ENCODE results near the gene ARFGEF2. TPM values are rescaled to one million over a fixed set of nuclear protein-coding genes. Genes with fewer than 3 reads are reported as not detected.
"Not testable (repeated sequence)": the region's sequence is repeated elsewhere in the genome, so short reads cannot be mapped to it uniquely, and the experiment has no call there.

Gene ARFGEF2
- total RNA-seq, 1 experiment from 2014 or later, result 37.9 TPM

DNA sequence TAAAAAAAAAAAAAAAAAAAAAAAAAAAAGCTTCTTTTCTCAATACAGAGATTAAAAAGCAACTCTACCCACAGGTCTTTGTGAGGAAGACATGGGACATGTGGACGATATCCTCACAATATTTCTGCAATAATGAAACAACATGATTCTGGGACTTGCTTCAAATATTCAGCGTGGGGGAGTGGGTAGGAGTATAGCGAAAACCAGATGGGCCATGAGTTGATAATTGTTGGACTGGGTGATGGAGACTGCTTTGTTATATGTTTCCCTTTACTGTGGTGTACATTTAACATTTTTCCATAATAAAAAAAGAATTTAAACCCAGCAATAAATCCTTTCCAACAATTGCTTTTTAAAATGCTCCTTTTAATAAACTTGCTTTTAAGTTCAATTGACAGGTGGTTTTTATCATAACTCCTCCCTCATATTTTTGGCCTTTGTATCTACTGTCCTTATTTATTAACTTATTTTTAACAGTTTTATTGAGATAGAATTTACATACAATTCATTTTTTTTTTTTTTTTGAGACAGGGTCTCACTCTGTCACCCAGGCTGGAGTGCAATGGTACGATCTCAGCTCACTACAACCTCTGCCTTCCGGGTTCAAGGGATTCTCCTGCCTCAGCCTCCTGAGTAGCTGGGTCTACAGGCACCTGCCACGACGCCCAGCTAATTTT is 40.4 kb upstream of the ARFGEF2 start:
- Histone ChIP-seq H3K9me2 (replicated peaks; ENCODE audit: insufficient read depth, low read length) (no peaks in the 10 kb centered on the region), H3K27ac (ENCODE audit: low read length) (no peak overlapping the region), H3K27me3 (ENCODE audit: low read length) (no peaks in the 10 kb centered on the region), H3K4me1 (ENCODE audit: low read length) (peaks cover under 1% of the 10 kb centered on the region; the same call in 1 of the 2 replicates), H3K4me3 (ENCODE audit: low read length) (no peak overlapping the region), H3K9me3 (ENCODE audit: low read length) (no peaks in the 10 kb centered on the region), H3K4me2 (ENCODE audit: low read depth, low read length, poor library complexity, severe bottlenecking) (no peak overlapping the region), H3K9ac (ENCODE audit: low read length) (no peak overlapping the region), H2AFZ (ENCODE audit: low read length) (no peak overlapping the region), H3K79me2 (ENCODE audit: low read length) (no peaks in the 10 kb centered on the region), H3K36me3 (ENCODE audit: insufficient read depth, low read length) (no peaks in the 10 kb centered on the region), H4K20me1 (ENCODE audit: insufficient read depth, low read depth, low read length) (no peaks in the 10 kb centered on the region)
- no peak for DNase-seq

DNA sequence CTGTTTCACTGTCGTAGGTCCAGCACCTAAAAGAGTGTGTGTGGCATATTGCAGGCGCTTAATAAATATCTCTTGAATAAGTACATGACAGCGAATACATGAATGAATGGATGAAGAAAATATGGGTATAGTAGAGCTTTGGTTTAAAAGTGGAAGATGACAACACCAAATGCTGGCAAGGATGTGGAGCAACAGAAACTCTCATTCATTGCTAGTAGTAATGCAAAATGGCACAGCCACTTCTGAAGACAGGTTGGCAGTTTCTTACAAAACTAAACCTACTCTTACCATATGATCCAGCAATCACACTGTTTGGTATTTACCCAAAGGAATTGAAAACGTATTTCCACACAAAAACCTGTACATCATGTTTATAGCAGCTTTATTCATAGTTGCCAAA is 36.3 kb upstream of the ARFGEF2 start:
- Histone ChIP-seq H3K9me3 (ENCODE audit: low read length) (no peaks in the 10 kb centered on the region), H3K27ac (ENCODE audit: low read length) (no peak overlapping the region), H3K9ac (ENCODE audit: low read length) (no peak overlapping the region), H3K4me1 (ENCODE audit: low read length) (no peaks in the 10 kb centered on the region), H4K20me1 (ENCODE audit: insufficient read depth, low read depth, low read length) (no peaks in the 10 kb centered on the region), H2AFZ (ENCODE audit: low read length) (no peak overlapping the region), H3K36me3 (ENCODE audit: insufficient read depth, low read length) (no peaks in the 10 kb centered on the region), H3K4me3 (ENCODE audit: low read length) (no peak overlapping the region), H3K27me3 (ENCODE audit: low read length) (no peaks in the 10 kb centered on the region), H3K79me2 (ENCODE audit: low read length) (no peaks in the 10 kb centered on the region), H3K9me2 (replicated peaks; ENCODE audit: insufficient read depth, low read length) (no peaks in the 10 kb centered on the region), H3K4me2 (ENCODE audit: low read depth, low read length, poor library complexity, severe bottlenecking) (no peak overlapping the region)
- DNase-seq, result no peak

DNA sequence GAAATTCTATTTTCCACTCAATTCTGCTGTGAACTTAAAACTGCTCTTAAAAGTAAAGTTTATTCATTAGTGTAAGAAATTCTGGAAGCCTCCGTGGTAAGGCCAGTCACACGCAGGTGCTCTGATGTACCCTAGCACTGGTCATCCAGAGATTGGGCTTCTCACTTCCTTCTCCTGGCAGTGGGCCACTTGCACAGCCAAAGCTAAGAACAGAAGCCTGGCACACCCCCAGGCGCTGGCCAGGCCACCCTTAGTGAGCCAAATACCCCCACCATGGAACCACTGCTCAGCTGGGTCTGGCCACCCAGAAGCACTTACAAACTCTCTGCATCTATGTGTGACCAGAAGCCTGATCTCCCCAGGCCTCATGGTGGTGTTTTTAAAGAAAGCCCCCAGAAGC is 35.3 kb upstream of the ARFGEF2 start:
- Histone ChIP-seq H3K4me2 (ENCODE audit: low read depth, low read length, poor library complexity, severe bottlenecking) (no peak overlapping the region), H3K36me3 (ENCODE audit: insufficient read depth, low read length) (no peaks in the 10 kb centered on the region), H3K4me1 (ENCODE audit: low read length) (no peaks in the 10 kb centered on the region; the same call in 1 of the 2 replicates), H3K27me3 (ENCODE audit: low read length) (no peaks in the 10 kb centered on the region), H3K4me3 (ENCODE audit: low read length) (no peak overlapping the region), H3K27ac (ENCODE audit: low read length) (no peak overlapping the region), H3K9me3 (ENCODE audit: low read length) (no peaks in the 10 kb centered on the region), H4K20me1 (ENCODE audit: insufficient read depth, low read depth, low read length) (no peaks in the 10 kb centered on the region), H2AFZ (ENCODE audit: low read length) (no peak overlapping the region), H3K9me2 (replicated peaks; ENCODE audit: insufficient read depth, low read length) (no peaks in the 10 kb centered on the region), H3K79me2 (ENCODE audit: low read length) (no peaks in the 10 kb centered on the region), H3K9ac (ENCODE audit: low read length) (no peak overlapping the region)
- no peak for DNase-seq

DNA sequence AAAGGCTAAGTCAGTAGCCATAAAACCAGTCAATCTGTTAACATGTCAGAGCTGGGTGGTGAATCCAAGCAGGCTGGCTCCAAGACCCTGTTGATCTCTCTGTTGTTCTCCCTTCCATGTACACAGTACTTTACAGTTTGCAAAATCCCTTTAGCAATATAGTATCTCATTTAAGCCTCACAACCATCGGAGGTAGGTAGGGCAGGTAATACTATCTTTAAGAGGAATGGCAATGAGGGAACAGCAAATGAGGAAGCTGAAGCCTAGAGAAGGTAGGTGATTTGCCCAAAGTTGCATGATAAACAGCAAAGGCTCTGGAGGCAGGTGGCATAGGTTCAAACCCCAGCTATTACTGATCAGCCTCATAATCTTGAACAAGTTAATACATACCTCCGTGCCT is 34.7 kb upstream of the ARFGEF2 start:
- DNase-seq, result no peak
- Histone ChIP-seq H3K9me3 (ENCODE audit: low read length) (no peaks in the 10 kb centered on the region), H3K36me3 (ENCODE audit: insufficient read depth, low read length) (no peaks in the 10 kb centered on the region), H3K4me2 (ENCODE audit: low read depth, low read length, poor library complexity, severe bottlenecking) (no peak overlapping the region), H3K27me3 (ENCODE audit: low read length) (no peaks in the 10 kb centered on the region), H3K9ac (ENCODE audit: low read length) (no peak overlapping the region), H4K20me1 (ENCODE audit: insufficient read depth, low read depth, low read length) (no peaks in the 10 kb centered on the region), H3K4me1 (ENCODE audit: low read length) (peaks cover 2% of the 10 kb centered on the region; the same call in 1 of the 2 replicates), H3K9me2 (replicated peaks; ENCODE audit: insufficient read depth, low read length) (no peaks in the 10 kb centered on the region), H3K79me2 (ENCODE audit: low read length) (no peaks in the 10 kb centered on the region), H3K4me3 (ENCODE audit: low read length) (no peak overlapping the region), H3K27ac (ENCODE audit: low read length) (no peak overlapping the region), H2AFZ (ENCODE audit: low read length) (no peak overlapping the region)

DNA sequence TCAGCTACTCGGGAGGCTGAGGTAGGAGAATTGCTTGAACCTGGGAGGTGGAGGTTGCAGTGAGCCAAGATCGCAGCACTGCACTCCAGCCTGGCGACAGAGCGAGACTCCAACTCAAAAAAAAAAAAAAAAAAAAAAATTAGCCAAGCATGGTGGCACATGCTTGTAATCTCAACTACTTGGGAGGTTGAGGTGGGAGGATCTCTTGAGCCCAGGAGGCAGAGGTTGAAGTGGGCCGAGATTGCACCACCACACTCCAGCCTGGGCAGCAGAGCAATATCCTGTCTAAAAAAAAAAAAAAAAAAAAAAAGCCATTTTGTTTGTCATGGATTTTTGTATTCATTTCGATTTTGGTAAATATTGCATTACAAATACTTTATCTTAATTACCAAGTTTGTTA is 33.0 kb upstream of the ARFGEF2 start:
- not testable (repeated sequence) for H2AFZ ChIP-seq (ENCODE audit: low read length); H3K79me2 ChIP-seq (ENCODE audit: low read length); H3K4me2 ChIP-seq (ENCODE audit: low read depth, low read length, poor library complexity, severe bottlenecking); H3K4me1 ChIP-seq (ENCODE audit: low read length); H3K27ac ChIP-seq (ENCODE audit: low read length); H3K9me3 ChIP-seq (ENCODE audit: low read length); H3K27me3 ChIP-seq (ENCODE audit: low read length); DNase-seq; H4K20me1 ChIP-seq (ENCODE audit: insufficient read depth, low read depth, low read length); H3K9me2 ChIP-seq (replicated peaks; ENCODE audit: insufficient read depth, low read length); H3K4me3 ChIP-seq (ENCODE audit: low read length); H3K36me3 ChIP-seq (ENCODE audit: insufficient read depth, low read length); H3K9ac ChIP-seq (ENCODE audit: low read length)

DNA sequence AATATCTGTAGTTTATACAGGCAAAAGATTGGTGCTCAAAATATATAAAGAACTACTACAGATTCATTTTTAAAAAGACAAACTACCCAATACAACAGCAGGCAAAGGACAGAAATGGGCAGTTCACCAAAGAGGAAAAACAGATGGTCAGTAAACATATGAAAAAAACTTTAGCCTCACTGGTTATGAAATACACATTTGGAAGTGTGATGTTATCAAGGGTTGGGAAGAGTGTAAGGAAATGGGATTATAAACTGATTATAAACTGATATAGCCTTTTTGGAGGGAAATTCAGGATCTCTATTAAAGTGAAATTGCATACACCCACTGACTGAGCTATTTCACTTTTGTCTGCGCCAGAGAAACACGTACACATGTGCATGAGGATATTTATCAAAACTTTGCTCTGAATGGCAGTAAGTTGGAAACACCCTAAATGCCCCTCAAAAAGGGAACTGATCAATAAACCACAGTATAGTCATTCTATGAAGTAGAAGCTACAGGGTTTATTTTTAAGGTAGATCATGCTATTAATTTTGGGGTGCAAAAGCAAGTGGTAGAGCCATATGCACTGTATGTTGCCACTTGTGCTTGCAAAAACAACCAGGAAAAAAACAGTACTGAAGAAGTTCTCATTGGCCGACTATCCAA is 32.2 kb upstream of the ARFGEF2 start:
- H3K27me3 ChIP-seq (ENCODE audit: low read length), result no peaks in the 10 kb centered on the region
- H3K9ac ChIP-seq (ENCODE audit: low read length), result no peak overlapping the region
- peaks cover 2% of the 10 kb centered on the region; the same call in 1 of the 2 replicates for H3K4me1 ChIP-seq (ENCODE audit: low read length)
- H3K27ac ChIP-seq (ENCODE audit: low read length), result no peak overlapping the region
- no peak overlapping the region for H2AFZ ChIP-seq (ENCODE audit: low read length)
- H3K36me3 ChIP-seq (ENCODE audit: insufficient read depth, low read length), result no peaks in the 10 kb centered on the region
- DNase-seq, result no peak
- H4K20me1 ChIP-seq (ENCODE audit: insufficient read depth, low read depth, low read length), result no peaks in the 10 kb centered on the region
- no peaks in the 10 kb centered on the region for H3K9me2 ChIP-seq (replicated peaks; ENCODE audit: insufficient read depth, low read length)
- no peaks in the 10 kb centered on the region for H3K9me3 ChIP-seq (ENCODE audit: low read length)
- no peak overlapping the region for H3K4me3 ChIP-seq (ENCODE audit: low read length)
- no peaks in the 10 kb centered on the region for H3K79me2 ChIP-seq (ENCODE audit: low read length)
- no peak overlapping the region for H3K4me2 ChIP-seq (ENCODE audit: low read depth, low read length, poor library complexity, severe bottlenecking)

DNA sequence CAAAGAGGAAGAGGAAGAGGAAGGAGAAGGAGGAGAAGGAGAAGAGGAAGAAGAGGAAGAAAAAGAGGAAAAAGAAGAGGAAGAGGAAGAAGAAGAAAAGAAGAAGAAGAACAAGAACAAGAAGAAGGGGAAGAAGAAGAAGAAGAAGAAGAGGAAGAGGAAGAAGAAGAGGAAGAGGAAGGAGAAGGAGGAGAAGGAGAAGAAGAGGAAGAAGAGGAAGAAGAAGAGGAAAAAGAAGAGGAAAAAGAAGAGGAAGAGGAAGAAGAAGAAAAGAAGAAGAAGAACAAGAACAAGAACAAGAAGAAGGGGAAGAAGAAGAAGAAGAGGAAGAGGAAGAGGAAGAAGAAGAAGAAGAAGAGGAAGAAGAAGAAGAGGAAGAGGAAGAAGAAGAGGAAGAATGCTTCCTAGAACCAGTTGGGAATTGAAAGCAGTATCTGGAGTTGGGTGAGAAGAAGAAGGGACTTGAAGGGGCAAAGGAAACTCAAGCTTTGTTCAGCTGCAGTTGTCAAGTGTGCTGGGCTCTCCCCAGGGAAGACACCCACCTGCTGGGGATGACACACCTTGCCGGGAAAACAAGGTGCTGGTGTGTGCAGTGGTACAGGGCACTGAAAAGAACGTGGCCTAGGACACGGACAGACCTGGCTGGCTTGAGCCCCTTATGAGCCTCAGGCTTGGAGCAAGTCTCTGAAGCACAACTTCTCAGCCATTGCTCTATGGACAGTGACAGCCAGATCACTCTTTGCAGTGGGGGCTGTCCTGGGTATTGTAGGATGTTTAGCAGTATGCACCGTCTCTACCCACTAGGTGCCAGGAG is 30.1 kb upstream of the ARFGEF2 start:
- no peak for DNase-seq
- peaks cover 2% of the 10 kb centered on the region; the same call in 1 of the 2 replicates for H3K4me1 ChIP-seq (ENCODE audit: low read length)

DNA sequence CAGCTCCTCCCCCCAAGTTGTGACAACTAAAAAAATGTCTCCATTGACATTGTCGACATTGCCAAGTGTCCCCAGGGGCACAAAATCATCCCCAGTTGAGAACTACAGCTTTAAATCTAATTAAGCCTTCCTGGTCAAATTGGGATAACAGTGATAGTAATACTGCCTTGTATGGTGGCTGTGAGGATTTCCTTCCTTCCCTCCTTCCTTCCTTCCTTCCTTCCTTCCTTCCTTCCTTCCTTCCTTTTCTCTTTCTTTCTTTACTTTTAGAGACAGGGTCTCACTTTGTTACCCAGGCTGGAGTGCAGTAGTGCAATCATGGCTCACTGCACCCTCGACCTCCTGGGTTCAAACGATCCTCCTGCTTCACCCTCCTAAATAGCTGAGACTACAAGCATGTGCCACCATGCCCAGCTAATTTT is 29.5 kb upstream of the ARFGEF2 start:
- Histone ChIP-seq H3K27ac (ENCODE audit: low read length) (no peak overlapping the region), H3K4me2 (ENCODE audit: low read depth, low read length, poor library complexity, severe bottlenecking) (no peak overlapping the region), H2AFZ (ENCODE audit: low read length) (no peak overlapping the region), H3K9ac (ENCODE audit: low read length) (no peak overlapping the region), H3K4me3 (ENCODE audit: low read length) (no peak overlapping the region), H3K36me3 (ENCODE audit: insufficient read depth, low read length) (no peaks in the 10 kb centered on the region), H3K4me1 (ENCODE audit: low read length) (peaks cover 2% of the 10 kb centered on the region; the same call in 1 of the 2 replicates), H3K9me3 (ENCODE audit: low read length) (no peaks in the 10 kb centered on the region), H4K20me1 (ENCODE audit: insufficient read depth, low read depth, low read length) (no peaks in the 10 kb centered on the region), H3K27me3 (ENCODE audit: low read length) (no peaks in the 10 kb centered on the region), H3K9me2 (replicated peaks; ENCODE audit: insufficient read depth, low read length) (no peaks in the 10 kb centered on the region), H3K79me2 (ENCODE audit: low read length) (no peaks in the 10 kb centered on the region)
- no peak for DNase-seq

More for the DNA sequence above, 30.1 kb upstream of the ARFGEF2 start:
- no peaks in the 10 kb centered on the region for H4K20me1 ChIP-seq (ENCODE audit: insufficient read depth, low read depth, low read length)
- no peak overlapping the region for H2AFZ ChIP-seq (ENCODE audit: low read length)
- no peak overlapping the region for H3K27ac ChIP-seq (ENCODE audit: low read length)
- H3K9me2 ChIP-seq (replicated peaks; ENCODE audit: insufficient read depth, low read length), result no peaks in the 10 kb centered on the region
- no peaks in the 10 kb centered on the region for H3K79me2 ChIP-seq (ENCODE audit: low read length)
- H3K9me3 ChIP-seq (ENCODE audit: low read length), result no peaks in the 10 kb centered on the region
- no peaks in the 10 kb centered on the region for H3K36me3 ChIP-seq (ENCODE audit: insufficient read depth, low read length)
- H3K4me3 ChIP-seq (ENCODE audit: low read length), result no peak overlapping the region
- H3K27me3 ChIP-seq (ENCODE audit: low read length), result no peaks in the 10 kb centered on the region
- H3K9ac ChIP-seq (ENCODE audit: low read length), result no peak overlapping the region
- no peak overlapping the region for H3K4me2 ChIP-seq (ENCODE audit: low read depth, low read length, poor library complexity, severe bottlenecking)
